Measurements from ENCODE around the gene TEAD1. TPM values are rescaled to one million over a fixed set of nuclear protein-coding genes. Genes with fewer than 3 reads are reported as not detected.
A peak's percentile ranks its signal among the peaks of the same experiment; 100 is the strongest.

Gene TEAD1
- total and polyA plus RNA-seq, 9 of the 15 experiments (the other 6 are each of a cell fraction or from before 2014, with no cell fraction given): 1.7 to 17.7 (median 10.8) TPM

DNA sequence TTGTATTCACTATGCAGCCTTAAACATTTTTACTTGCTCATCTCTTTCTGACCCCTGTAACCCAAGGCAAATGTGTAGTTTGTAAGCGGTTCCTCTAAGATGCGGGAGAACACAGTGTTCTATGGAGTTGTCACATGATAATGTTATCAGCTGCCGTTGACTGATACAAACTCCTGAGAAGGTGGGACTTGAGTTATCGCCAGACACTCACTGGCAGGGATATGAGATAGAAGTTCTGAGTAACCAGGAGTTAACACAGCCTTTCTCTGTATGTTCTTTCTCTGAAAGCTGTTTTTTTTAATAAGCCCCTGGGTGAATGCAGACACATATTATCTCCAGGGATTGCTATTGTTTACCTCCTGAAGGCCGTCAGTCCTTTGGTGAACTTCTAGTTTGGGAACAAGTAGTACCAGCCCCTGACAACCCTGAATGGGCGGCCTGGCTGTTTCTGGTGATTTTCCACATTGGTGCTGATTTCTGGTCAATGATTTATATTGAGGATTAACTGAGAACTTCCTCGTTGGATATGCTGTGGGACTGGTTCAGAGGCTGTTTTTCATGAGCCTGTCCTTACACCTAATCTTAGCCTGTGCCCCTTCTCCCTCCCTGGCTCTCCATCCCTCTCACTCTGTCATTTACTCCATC lies 179.6 kb downstream of the TEAD1 start (continued):
- TF ChIP-seq THAP12 (CRISPR knock-in tag; IDR thresholded peaks at IDR 0.05) (no peak), ETV1 (tag; conservative IDR thresholded peaks at IDR 0.05; ENCODE audit: low read depth) (no peak), HEY1 (CRISPR knock-in tag; IDR thresholded peaks at IDR 0.05; ENCODE audit: borderline replicate concordance) (no peak), ZNF507 (tag; conservative IDR thresholded peaks at IDR 0.05) (no peak), NR3C1 (CRISPR knock-in tag; IDR thresholded peaks at IDR 0.05) (no peak), SMAD4 (CRISPR knock-in tag; conservative IDR thresholded peaks at IDR 0.05) (peak; percentile 79), TEAD1 (CRISPR knock-in tag; IDR thresholded peaks at IDR 0.05) (peak in 1 of 2 experiments; percentile 11; a peak in 1 of 4 replicates), STAT5B (CRISPR knock-in tag; IDR thresholded peaks at IDR 0.05) (no peak), CREB5 (CRISPR knock-in tag; IDR thresholded peaks at IDR 0.05) (no peak), ZEB2 (IDR thresholded peaks at IDR 0.05) (peak; percentile 92), ZNF239 (CRISPR knock-in tag; IDR thresholded peaks at IDR 0.05) (no peak), EP400 (IDR thresholded peaks at IDR 0.05) (peak; percentile 59; the same call in 1 of the 2 replicates), MEF2D (tag; conservative IDR thresholded peaks at IDR 0.05; ENCODE audit: low read depth) (no peak), POLR2G (IDR thresholded peaks at IDR 0.05; ENCODE audit: low read depth, low read length) (no peak), RAD51 (IDR thresholded peaks at IDR 0.05; ENCODE audit: borderline replicate concordance, low read depth) (peak; percentile 87), TRIM24 (IDR thresholded peaks at IDR 0.05) (peak; percentile 39 to 74; a peak in 3 of 4 replicates), TCF7 (IDR thresholded peaks at IDR 0.05; ENCODE audit: borderline replicate concordance) (no peak), TSC22D4 (tag; IDR thresholded peaks at IDR 0.05) (no peak), ARID3A (IDR thresholded peaks at IDR 0.05; ENCODE audit: borderline replicate concordance, low read depth, low read length) (0 out of 2 replicates have a peak, but pooled peaks have one; percentile 50)
- TF ChIP-seq, protein P1, sequence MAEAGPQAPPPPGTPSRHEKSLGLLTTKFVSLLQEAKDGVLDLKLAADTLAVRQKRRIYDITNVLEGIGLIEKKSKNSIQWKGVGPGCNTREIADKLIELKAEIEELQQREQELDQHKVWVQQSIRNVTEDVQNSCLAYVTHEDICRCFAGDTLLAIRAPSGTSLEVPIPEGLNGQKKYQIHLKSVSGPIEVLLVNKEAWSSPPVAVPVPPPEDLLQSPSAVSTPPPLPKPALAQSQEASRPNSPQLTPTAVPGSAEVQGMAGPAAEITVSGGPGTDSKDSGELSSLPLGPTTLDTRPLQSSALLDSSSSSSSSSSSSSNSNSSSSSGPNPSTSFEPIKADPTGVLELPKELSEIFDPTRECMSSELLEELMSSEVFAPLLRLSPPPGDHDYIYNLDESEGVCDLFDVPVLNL (CRISPR knock-in tag; IDR thresholded peaks at IDR 0.05; ENCODE audit: low read depth): no peak
- TF ChIP-seq, protein P2, sequence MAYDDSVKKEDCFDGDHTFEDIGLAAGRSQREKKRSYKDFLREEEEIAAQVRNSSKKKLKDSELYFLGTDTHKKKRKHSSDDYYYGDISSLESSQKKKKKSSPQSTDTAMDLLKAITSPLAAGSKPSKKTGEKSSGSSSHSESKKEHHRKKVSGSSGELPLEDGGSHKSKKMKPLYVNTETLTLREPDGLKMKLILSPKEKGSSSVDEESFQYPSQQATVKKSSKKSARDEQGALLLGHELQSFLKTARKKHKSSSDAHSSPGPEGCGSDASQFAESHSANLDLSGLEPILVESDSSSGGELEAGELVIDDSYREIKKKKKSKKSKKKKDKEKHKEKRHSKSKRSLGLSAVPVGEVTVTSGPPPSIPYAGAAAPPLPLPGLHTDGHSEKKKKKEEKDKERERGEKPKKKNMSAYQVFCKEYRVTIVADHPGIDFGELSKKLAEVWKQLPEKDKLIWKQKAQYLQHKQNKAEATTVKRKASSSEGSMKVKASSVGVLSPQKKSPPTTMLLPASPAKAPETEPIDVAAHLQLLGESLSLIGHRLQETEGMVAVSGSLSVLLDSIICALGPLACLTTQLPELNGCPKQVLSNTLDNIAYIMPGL (CRISPR knock-in tag; IDR thresholded peaks at IDR 0.05): no peak
